ENCODE results near the gene CDH11.

CDH11 gene

GRCh38 chr16:65119901-65120401 lies 1.9 kb downstream of the CDH11 start:
- H3K9me2 ChIP-seq (replicated peaks; ENCODE audit: low read depth, low read length) = no peaks in the 10 kb centered on the region
- no peaks in the 10 kb centered on the region for H3K4me1 ChIP-seq (ENCODE audit: insufficient read depth, low read length, poor library complexity, severe bottlenecking)
- no peaks in the 10 kb centered on the region for H3K9me3 ChIP-seq (ENCODE audit: insufficient read depth, low read depth, low read length)
- no peak overlapping the region for H3K9ac ChIP-seq (ENCODE audit: low read depth, low read length, poor library complexity, severe bottlenecking)
- TF ChIP-seq EZH2phosphoT487 (IDR thresholded peaks at IDR 0.05; ENCODE audit: borderline replicate concordance) = no peak
- no peak for TF ChIP-seq CTCF (conservative IDR thresholded peaks at IDR 0.05; ENCODE audit: low read length)
- H3F3A ChIP-seq (ENCODE audit: low read depth) = no peaks in the 10 kb centered on the region
- H3K4me3 ChIP-seq (ENCODE audit: low read length, poor library complexity, severe bottlenecking) = no peak overlapping the region
- no peaks in the 10 kb centered on the region for H3K27me3 ChIP-seq (ENCODE audit: insufficient read depth, low read length, poor library complexity, severe bottlenecking)
- no peaks in the 10 kb centered on the region for H3K36me3 ChIP-seq (ENCODE audit: insufficient read depth, low read length)
- no peak overlapping the region for H3K4me2 ChIP-seq (ENCODE audit: low read depth, low read length, poor library complexity, severe bottlenecking)
- H3K79me2 ChIP-seq (ENCODE audit: insufficient read depth, low read length) = no peaks in the 10 kb centered on the region
- H2AFZ ChIP-seq (ENCODE audit: low read length) = no peak overlapping the region
- H4K20me1 ChIP-seq (ENCODE audit: insufficient read depth, low read length, poor library complexity, severe bottlenecking) = no peaks in the 10 kb centered on the region

- no peaks in the 10 kb centered on the region for H3K27me3 ChIP-seq (ENCODE audit: insufficient read depth, low read length, poor library complexity, severe bottlenecking)
- no peaks in the 10 kb centered on the region for H3K9me3 ChIP-seq (ENCODE audit: insufficient read depth, low read depth, low read length)
- H3K9ac ChIP-seq (ENCODE audit: low read depth, low read length, poor library complexity, severe bottlenecking) = no peak overlapping the region
- no peaks in the 10 kb centered on the region for H3K4me1 ChIP-seq (ENCODE audit: insufficient read depth, low read length, poor library complexity, severe bottlenecking)
- H3K79me2 ChIP-seq (ENCODE audit: insufficient read depth, low read length) = no peaks in the 10 kb centered on the region
- H3K4me3 ChIP-seq (ENCODE audit: low read length, poor library complexity, severe bottlenecking) = no peak overlapping the region
- H3K4me2 ChIP-seq (ENCODE audit: low read depth, low read length, poor library complexity, severe bottlenecking) = no peak overlapping the region
- H3K36me3 ChIP-seq (ENCODE audit: insufficient read depth, low read length) = no peaks in the 10 kb centered on the region
- no peak for TF ChIP-seq CTCF (conservative IDR thresholded peaks at IDR 0.05; ENCODE audit: low read length)
- no peak for TF ChIP-seq EZH2phosphoT487 (IDR thresholded peaks at IDR 0.05; ENCODE audit: borderline replicate concordance)
- H2AFZ ChIP-seq (ENCODE audit: low read length) = no peak overlapping the region
- H3F3A ChIP-seq (ENCODE audit: low read depth) = no peaks in the 10 kb centered on the region
- H3K9me2 ChIP-seq (replicated peaks; ENCODE audit: low read depth, low read length) = no peaks in the 10 kb centered on the region
- no peaks in the 10 kb centered on the region for H4K20me1 ChIP-seq (ENCODE audit: insufficient read depth, low read length, poor library complexity, severe bottlenecking)
Measured at GRCh38 chr16:65119435-65119834, 2.4 kb downstream of the CDH11 start.

DNA sequence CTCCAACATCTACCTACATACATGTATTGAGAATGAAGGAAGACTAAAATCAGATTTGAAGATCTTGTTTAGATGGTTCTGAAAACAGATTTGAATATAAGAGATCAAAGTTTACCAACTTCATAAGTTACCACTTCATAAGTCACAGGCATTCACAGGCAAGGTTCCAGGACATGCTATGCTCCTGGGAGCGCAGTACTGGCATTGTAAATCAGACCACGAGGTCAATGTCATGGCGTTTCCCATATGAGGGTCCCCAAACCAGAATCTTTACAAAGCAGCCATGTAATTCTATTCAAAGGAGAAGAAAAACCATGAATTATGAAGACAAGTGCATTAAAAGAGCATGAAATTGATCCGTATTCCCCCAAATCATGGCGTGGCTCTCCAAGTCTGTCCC lies 3.0 kb downstream of the CDH11 start:
- Histone ChIP-seq H4K20me1 (ENCODE audit: insufficient read depth, low read length, poor library complexity, severe bottlenecking) (no peaks in the 10 kb centered on the region), H3K27me3 (ENCODE audit: insufficient read depth, low read length, poor library complexity, severe bottlenecking) (no peaks in the 10 kb centered on the region), H3K4me1 (ENCODE audit: insufficient read depth, low read length, poor library complexity, severe bottlenecking) (no peaks in the 10 kb centered on the region), H3K9ac (ENCODE audit: low read depth, low read length, poor library complexity, severe bottlenecking) (no peak overlapping the region), H3K9me2 (replicated peaks; ENCODE audit: low read depth, low read length) (no peaks in the 10 kb centered on the region), H3K9me3 (ENCODE audit: insufficient read depth, low read depth, low read length) (no peaks in the 10 kb centered on the region), H2AFZ (ENCODE audit: low read length) (no peak overlapping the region; the same call in 1 of the 2 replicates), H3K36me3 (ENCODE audit: insufficient read depth, low read length) (no peaks in the 10 kb centered on the region), H3K4me2 (ENCODE audit: low read depth, low read length, poor library complexity, severe bottlenecking) (no peak overlapping the region), H3F3A (ENCODE audit: low read depth) (no peaks in the 10 kb centered on the region), H3K79me2 (ENCODE audit: insufficient read depth, low read length) (no peaks in the 10 kb centered on the region), H3K4me3 (ENCODE audit: low read length, poor library complexity, severe bottlenecking) (no peak overlapping the region)
- no peak for TF ChIP-seq CTCF (conservative IDR thresholded peaks at IDR 0.05; ENCODE audit: low read length)
- no peak for TF ChIP-seq EZH2phosphoT487 (IDR thresholded peaks at IDR 0.05; ENCODE audit: borderline replicate concordance)

All from Loucy (cell line).